Measurements from ENCODE around the gene CAPN15. TPM values are rescaled to one million over a fixed set of nuclear protein-coding genes. Genes with fewer than 3 reads are reported as not detected.
"Not testable (repeated sequence)": the region's sequence is repeated elsewhere in the genome, so short reads cannot be mapped to it uniquely, and the experiment has no call there.

Gene CAPN15
- total and polyA plus RNA-seq, 2 experiments from 2014 or later, result 5.4 to 68.0 TPM

GRCh38 chr16:595094-595528, 67.6 kb downstream of the CAPN15 start:
- WGBS, 2 experiments (ENCODE audit: low coverage in 1 of 2, low lambda C conversion rate in 2 of 2, missing lambda C conversion rate in 2 of 2), result 88 to 93% methylated on average over 14 to 18 of the region's 18 CpGs
- in situ Hi-C loops (cut with MboI), result no loop called here
- TF ChIP-seq EZH2phosphoT487 (IDR thresholded peaks at IDR 0.05; ENCODE audit: insufficient read depth, low read depth), result no peak
- TF ChIP-seq EZH2 (IDR thresholded peaks at IDR 0.05; ENCODE audit: insufficient read depth, poor library complexity, severe bottlenecking), result no peak

GRCh38 chr16:595942-596735, 68.6 kb downstream of the CAPN15 start:
- Histone ChIP-seq H3K4me3 (no peak overlapping the region), H3K27ac (no peak overlapping the region), H3F3A (ENCODE audit: insufficient read depth) (no peaks in the 10 kb centered on the region), H3K79me2 (ENCODE audit: insufficient read depth) (peaks cover 71% of the 10 kb centered on the region), H3K27me3 (replicated peaks; ENCODE audit: insufficient read depth) (no peaks in the 10 kb centered on the region), H3K36me3 (ENCODE audit: low read depth) (no peaks in the 10 kb centered on the region), H2AFZ (no peak overlapping the region), H4K20me1 (ENCODE audit: insufficient read depth) (no peaks in the 10 kb centered on the region), H3K4me1 (ENCODE audit: insufficient read depth) (no peaks in the 10 kb centered on the region), H3K9me2 (ENCODE audit: insufficient read depth) (no peaks in the 10 kb centered on the region), H3K9me3 (ENCODE audit: low read depth) (no peaks in the 10 kb centered on the region), H3K4me2 (ENCODE audit: unreplicated experiment) (no peak overlapping the region), H3K9ac (no peak overlapping the region)
- in situ Hi-C loops (cut with MboI), result no loop called here
- WGBS, 2 experiments (ENCODE audit: low coverage in 1 of 2, low lambda C conversion rate in 2 of 2, missing lambda C conversion rate in 2 of 2), result 96 to 97% methylated on average over 34 of the region's 34 CpGs
- TF ChIP-seq EZH2phosphoT487 (IDR thresholded peaks at IDR 0.05; ENCODE audit: insufficient read depth, low read depth), result no peak
- TF ChIP-seq EZH2 (IDR thresholded peaks at IDR 0.05; ENCODE audit: insufficient read depth, poor library complexity, severe bottlenecking), result no peak
- DNase-seq, result no peak

More at GRCh38 chr16:595094-595528, 67.6 kb downstream of the CAPN15 start:
- no peak overlapping the region for H3K27ac ChIP-seq
- no peaks in the 10 kb centered on the region for H3K36me3 ChIP-seq (ENCODE audit: low read depth)
- no peak overlapping the region for H2AFZ ChIP-seq
- no peaks in the 10 kb centered on the region for H3F3A ChIP-seq (ENCODE audit: insufficient read depth)
- no peaks in the 10 kb centered on the region for H3K9me3 ChIP-seq (ENCODE audit: low read depth)
- H3K9ac ChIP-seq, result no peak overlapping the region
- H3K79me2 ChIP-seq (ENCODE audit: insufficient read depth), result peaks cover 71% of the 10 kb centered on the region
- no peak overlapping the region for H3K4me2 ChIP-seq (ENCODE audit: unreplicated experiment)
- H3K4me3 ChIP-seq, result no peak overlapping the region
- no peaks in the 10 kb centered on the region for H3K4me1 ChIP-seq (ENCODE audit: insufficient read depth)
- no peaks in the 10 kb centered on the region for H3K27me3 ChIP-seq (replicated peaks; ENCODE audit: insufficient read depth)
- no peaks in the 10 kb centered on the region for H4K20me1 ChIP-seq (ENCODE audit: insufficient read depth)
- no peaks in the 10 kb centered on the region for H3K9me2 ChIP-seq (ENCODE audit: insufficient read depth)
- no peak for DNase-seq

DNA sequence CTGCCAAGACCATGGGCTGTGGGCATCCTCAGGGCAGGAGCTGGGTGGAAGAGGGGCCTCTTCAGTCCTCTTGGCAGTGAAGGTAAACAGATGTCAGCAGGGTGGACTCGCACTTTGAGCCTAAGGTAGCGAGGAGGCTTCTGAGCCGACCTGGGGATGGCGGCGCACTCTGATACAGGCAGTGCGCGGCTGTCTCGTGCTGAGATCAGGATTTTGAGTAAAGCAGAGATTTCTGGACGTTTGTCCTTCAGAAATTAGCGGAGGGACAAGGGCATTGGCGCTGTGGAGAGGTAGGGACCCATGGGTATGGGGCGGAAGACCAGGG, 69.2 kb downstream of the CAPN15 start:
- WGBS, 2 experiments (ENCODE audit: low coverage in 1 of 2, low lambda C conversion rate in 2 of 2, missing lambda C conversion rate in 2 of 2), result 92% methylated on average over 12 of the region's 12 CpGs
- Histone ChIP-seq H4K20me1 (ENCODE audit: insufficient read depth) (no peaks in the 10 kb centered on the region), H3K36me3 (ENCODE audit: low read depth) (no peaks in the 10 kb centered on the region), H3K9me3 (ENCODE audit: low read depth) (no peaks in the 10 kb centered on the region), H3K4me2 (ENCODE audit: unreplicated experiment) (no peak overlapping the region), H3K27me3 (replicated peaks; ENCODE audit: insufficient read depth) (no peaks in the 10 kb centered on the region), H3K9ac (no peak overlapping the region), H3F3A (ENCODE audit: insufficient read depth) (no peaks in the 10 kb centered on the region), H2AFZ (no peak overlapping the region), H3K9me2 (ENCODE audit: insufficient read depth) (no peaks in the 10 kb centered on the region), H3K27ac (no peak overlapping the region), H3K4me1 (ENCODE audit: insufficient read depth) (no peaks in the 10 kb centered on the region), H3K4me3 (no peak overlapping the region), H3K79me2 (ENCODE audit: insufficient read depth) (peaks cover 69% of the 10 kb centered on the region)
- DNase-seq, result no peak
- TF ChIP-seq EZH2 (IDR thresholded peaks at IDR 0.05; ENCODE audit: insufficient read depth, poor library complexity, severe bottlenecking), result no peak
- TF ChIP-seq EZH2phosphoT487 (IDR thresholded peaks at IDR 0.05; ENCODE audit: insufficient read depth, low read depth), result no peak
- in situ Hi-C loops (cut with MboI), result no loop called here

GRCh38 chr16:597655-598054, 70.1 kb downstream of the CAPN15 start:
- H3K9me2 ChIP-seq (ENCODE audit: insufficient read depth); H3K4me2 ChIP-seq (ENCODE audit: unreplicated experiment); H4K20me1 ChIP-seq (ENCODE audit: insufficient read depth); H3K9ac ChIP-seq; H3K4me1 ChIP-seq (ENCODE audit: insufficient read depth); H3K27me3 ChIP-seq (replicated peaks; ENCODE audit: insufficient read depth); H3K27ac ChIP-seq; in situ Hi-C loops (cut with MboI); H3K9me3 ChIP-seq (ENCODE audit: low read depth); H3F3A ChIP-seq (ENCODE audit: insufficient read depth); H2AFZ ChIP-seq; H3K36me3 ChIP-seq (ENCODE audit: low read depth); DNase-seq; H3K4me3 ChIP-seq: not testable (repeated sequence)
- H3K79me2 ChIP-seq (ENCODE audit: insufficient read depth), result peaks cover 70% of the 10 kb centered on the region
- 97 to 100% methylated on average over 5 to 7 of the region's 7 CpGs for WGBS, 2 experiments (ENCODE audit: low coverage in 1 of 2, low lambda C conversion rate in 2 of 2, missing lambda C conversion rate in 2 of 2)
